H1 (cell line): ENCODE results near the gene EYA2. TPM values are rescaled to one million over a fixed set of nuclear protein-coding genes. Genes with fewer than 3 reads are reported as not detected.

Source experiments
- RNF2 ChIP-seq: fragments of 200-900, 300-1000 bp; sonication (generic); IDR thresholded peaks from 2 replicates; pipeline ENCODE4 v1.7.1; 2016; ENCODE audit warnings: borderline replicate concordance, low read depth, mild to moderate bottlenecking, antibody characterized with exemption, low read length; ENCODE audit not compliant: poor library complexity, severe bottlenecking; ENCODE audit errors: missing control alignments
- polyA plus RNA-seq, 7 experiments: library from polyadenylated mRNA; depleted of rRNA in 3 of 7; stranded (reverse) in 5 of 7; unstranded in 2 of 7; fragments of >200 nt in 5 of 7; fragments of 200-250 nt in 2 of 7; gene quantifications; 1 replicate in 5 of 7; 2 replicates in 1 of 7; 4 replicates in 1 of 7; pipeline versions ENCODE4 v1.2.1 to v1.2.3, GENCODE V29; 2011 to 2013; ENCODE audit warnings: missing spikeins in 2 of 7, mixed read lengths in 2 of 7
- total RNA-seq: library from RNA; stranded (reverse); fragmentation: NEBNext Ultra II Directional; extraction: Animal tissue kit (Norgen Biotek cat#: 25700); gene quantifications from 2 replicates; pipeline ENCODE4 v1.2.1, GENCODE V29; 2021
- TF ChIP-seq, protein P1 (sequence below): fragments of 300-600 bp; sonication (generic); IDR thresholded peaks from 2 replicates; pipeline ENCODE4 v1.7.1; 2012; ENCODE audit warnings: low read length, moderate library complexity, mild to moderate bottlenecking, inconsistent platforms; ENCODE audit not compliant: insufficient replicate concordance
- TF ChIP-seq, protein P2 (sequence below): IDR thresholded peaks from 2 replicates; pipeline ENCODE4 v1.6.1; 2011; ENCODE audit warnings: low read depth, mild to moderate bottlenecking, low read length; ENCODE audit not compliant: insufficient read depth

EYA2 gene
- total and polyA plus RNA-seq, 2 of the 8 experiments (the other 6 are each of a cell fraction or from before 2014, with no cell fraction given) = 1.6 to 1.7 TPM

DNA sequence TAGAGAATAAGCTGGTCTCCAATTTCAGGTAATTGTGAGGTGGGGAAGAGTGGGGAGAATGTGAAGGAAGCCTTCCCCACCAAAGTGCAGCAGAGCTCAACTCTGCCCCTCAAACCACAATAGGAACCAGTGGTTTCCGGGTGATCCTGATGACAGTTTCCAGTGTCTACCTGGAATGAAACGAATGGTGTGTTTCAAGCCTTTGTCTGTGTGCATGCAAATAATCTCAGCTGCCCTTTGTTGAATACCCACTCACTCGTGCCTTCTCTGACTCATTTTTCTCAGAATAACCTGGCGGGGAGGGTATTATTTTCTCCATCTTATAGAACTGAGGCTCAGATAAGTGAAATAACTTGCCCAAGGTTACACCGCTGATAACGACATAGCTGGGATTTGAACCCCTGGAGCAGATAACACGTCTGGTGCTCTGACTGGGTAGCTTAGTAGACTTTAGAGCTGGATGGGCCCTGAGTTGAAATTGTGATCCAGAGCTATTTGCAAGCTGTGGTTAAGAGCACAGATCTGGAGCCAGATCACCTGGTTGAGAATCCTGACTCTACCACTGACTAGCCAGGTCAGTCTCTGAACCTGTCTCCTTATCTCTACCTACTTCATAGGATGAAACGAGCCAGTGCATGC lies 85.1 kb downstream of the EYA2 start (continued):
- TF ChIP-seq, protein P1, sequence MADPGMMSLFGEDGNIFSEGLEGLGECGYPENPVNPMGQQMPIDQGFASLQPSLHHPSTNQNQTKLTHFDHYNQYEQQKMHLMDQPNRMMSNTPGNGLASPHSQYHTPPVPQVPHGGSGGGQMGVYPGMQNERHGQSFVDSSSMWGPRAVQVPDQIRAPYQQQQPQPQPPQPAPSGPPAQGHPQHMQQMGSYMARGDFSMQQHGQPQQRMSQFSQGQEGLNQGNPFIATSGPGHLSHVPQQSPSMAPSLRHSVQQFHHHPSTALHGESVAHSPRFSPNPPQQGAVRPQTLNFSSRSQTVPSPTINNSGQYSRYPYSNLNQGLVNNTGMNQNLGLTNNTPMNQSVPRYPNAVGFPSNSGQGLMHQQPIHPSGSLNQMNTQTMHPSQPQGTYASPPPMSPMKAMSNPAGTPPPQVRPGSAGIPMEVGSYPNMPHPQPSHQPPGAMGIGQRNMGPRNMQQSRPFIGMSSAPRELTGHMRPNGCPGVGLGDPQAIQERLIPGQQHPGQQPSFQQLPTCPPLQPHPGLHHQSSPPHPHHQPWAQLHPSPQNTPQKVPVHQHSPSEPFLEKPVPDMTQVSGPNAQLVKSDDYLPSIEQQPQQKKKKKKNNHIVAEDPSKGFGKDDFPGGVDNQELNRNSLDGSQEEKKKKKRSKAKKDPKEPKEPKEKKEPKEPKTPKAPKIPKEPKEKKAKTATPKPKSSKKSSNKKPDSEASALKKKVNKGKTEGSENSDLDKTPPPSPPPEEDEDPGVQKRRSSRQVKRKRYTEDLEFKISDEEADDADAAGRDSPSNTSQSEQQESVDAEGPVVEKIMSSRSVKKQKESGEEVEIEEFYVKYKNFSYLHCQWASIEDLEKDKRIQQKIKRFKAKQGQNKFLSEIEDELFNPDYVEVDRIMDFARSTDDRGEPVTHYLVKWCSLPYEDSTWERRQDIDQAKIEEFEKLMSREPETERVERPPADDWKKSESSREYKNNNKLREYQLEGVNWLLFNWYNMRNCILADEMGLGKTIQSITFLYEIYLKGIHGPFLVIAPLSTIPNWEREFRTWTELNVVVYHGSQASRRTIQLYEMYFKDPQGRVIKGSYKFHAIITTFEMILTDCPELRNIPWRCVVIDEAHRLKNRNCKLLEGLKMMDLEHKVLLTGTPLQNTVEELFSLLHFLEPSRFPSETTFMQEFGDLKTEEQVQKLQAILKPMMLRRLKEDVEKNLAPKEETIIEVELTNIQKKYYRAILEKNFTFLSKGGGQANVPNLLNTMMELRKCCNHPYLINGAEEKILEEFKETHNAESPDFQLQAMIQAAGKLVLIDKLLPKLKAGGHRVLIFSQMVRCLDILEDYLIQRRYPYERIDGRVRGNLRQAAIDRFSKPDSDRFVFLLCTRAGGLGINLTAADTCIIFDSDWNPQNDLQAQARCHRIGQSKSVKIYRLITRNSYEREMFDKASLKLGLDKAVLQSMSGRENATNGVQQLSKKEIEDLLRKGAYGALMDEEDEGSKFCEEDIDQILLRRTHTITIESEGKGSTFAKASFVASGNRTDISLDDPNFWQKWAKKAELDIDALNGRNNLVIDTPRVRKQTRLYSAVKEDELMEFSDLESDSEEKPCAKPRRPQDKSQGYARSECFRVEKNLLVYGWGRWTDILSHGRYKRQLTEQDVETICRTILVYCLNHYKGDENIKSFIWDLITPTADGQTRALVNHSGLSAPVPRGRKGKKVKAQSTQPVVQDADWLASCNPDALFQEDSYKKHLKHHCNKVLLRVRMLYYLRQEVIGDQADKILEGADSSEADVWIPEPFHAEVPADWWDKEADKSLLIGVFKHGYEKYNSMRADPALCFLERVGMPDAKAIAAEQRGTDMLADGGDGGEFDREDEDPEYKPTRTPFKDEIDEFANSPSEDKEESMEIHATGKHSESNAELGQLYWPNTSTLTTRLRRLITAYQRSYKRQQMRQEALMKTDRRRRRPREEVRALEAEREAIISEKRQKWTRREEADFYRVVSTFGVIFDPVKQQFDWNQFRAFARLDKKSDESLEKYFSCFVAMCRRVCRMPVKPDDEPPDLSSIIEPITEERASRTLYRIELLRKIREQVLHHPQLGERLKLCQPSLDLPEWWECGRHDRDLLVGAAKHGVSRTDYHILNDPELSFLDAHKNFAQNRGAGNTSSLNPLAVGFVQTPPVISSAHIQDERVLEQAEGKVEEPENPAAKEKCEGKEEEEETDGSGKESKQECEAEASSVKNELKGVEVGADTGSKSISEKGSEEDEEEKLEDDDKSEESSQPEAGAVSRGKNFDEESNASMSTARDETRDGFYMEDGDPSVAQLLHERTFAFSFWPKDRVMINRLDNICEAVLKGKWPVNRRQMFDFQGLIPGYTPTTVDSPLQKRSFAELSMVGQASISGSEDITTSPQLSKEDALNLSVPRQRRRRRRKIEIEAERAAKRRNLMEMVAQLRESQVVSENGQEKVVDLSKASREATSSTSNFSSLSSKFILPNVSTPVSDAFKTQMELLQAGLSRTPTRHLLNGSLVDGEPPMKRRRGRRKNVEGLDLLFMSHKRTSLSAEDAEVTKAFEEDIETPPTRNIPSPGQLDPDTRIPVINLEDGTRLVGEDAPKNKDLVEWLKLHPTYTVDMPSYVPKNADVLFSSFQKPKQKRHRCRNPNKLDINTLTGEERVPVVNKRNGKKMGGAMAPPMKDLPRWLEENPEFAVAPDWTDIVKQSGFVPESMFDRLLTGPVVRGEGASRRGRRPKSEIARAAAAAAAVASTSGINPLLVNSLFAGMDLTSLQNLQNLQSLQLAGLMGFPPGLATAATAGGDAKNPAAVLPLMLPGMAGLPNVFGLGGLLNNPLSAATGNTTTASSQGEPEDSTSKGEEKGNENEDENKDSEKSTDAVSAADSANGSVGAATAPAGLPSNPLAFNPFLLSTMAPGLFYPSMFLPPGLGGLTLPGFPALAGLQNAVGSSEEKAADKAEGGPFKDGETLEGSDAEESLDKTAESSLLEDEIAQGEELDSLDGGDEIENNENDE = no peak
- TF ChIP-seq, protein P2, sequence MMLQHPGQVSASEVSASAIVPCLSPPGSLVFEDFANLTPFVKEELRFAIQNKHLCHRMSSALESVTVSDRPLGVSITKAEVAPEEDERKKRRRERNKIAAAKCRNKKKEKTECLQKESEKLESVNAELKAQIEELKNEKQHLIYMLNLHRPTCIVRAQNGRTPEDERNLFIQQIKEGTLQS = no peak
- no peak for TF ChIP-seq RNF2
